GM21717 (cell line): Measurements from ENCODE around the gene PKD1.
"Not testable (repeated sequence)": the region's sequence is repeated elsewhere in the genome, so short reads cannot be mapped to it uniquely, and the experiment has no call there.

Experiments used
- ATAC-seq: cut with Tn5 transposase; IDR thresholded peaks from one replicate; pipeline ENCODE4 v1.9.1; 2021; ENCODE audit warnings: mild to moderate bottlenecking, moderate library complexity; ENCODE audit not compliant: unreplicated experiment

PKD1 gene

GRCh38 chr16:2126161-2126743 is 9.4 kb downstream of the PKD1 start:
- not testable (repeated sequence) for ATAC-seq

GRCh38 chr16:2125609-2126008 is 10.1 kb downstream of the PKD1 start:
- ATAC-seq = not testable (repeated sequence)

- ATAC-seq = not testable (repeated sequence)
Measured at GRCh38 chr16:2124694-2125444, 10.8 kb downstream of the PKD1 start.

- ATAC-seq = not testable (repeated sequence)
Measured at GRCh38 chr16:2124377-2124693, 11.4 kb downstream of the PKD1 start.

- not testable (repeated sequence) for ATAC-seq
Measured at GRCh38 chr16:2123706-2124376, 11.9 kb downstream of the PKD1 start.

GRCh38 chr16:2122934-2123683 is 12.6 kb downstream of the PKD1 start:
- ATAC-seq = not testable (repeated sequence)

GRCh38 chr16:2122429-2122828 is 13.3 kb downstream of the PKD1 start:
- no peak for ATAC-seq

GRCh38 chr16:2121853-2122252 is 13.8 kb downstream of the PKD1 start:
- ATAC-seq = no peak

GRCh38 chr16:2121325-2121724 is 14.4 kb downstream of the PKD1 start:
- ATAC-seq = not testable (repeated sequence)

GRCh38 chr16:2117960-2118722 is 17.6 kb downstream of the PKD1 start:
- not testable (repeated sequence) for ATAC-seq

GRCh38 chr16:2117341-2117740 is 18.4 kb downstream of the PKD1 start:
- not testable (repeated sequence) for ATAC-seq

GRCh38 chr16:2116428-2116827 is 19.3 kb downstream of the PKD1 start:
- not testable (repeated sequence) for ATAC-seq

- ATAC-seq = no peak
Measured at GRCh38 chr16:2115591-2115973, 20.1 kb downstream of the PKD1 start.

- not testable (repeated sequence) for ATAC-seq
Measured at GRCh38 chr16:2114885-2115590, 20.7 kb downstream of the PKD1 start.

- ATAC-seq = not testable (repeated sequence)
Measured at GRCh38 chr16:2114225-2114624, 21.5 kb downstream of the PKD1 start.

GRCh38 chr16:2112539-2113106 is 23.1 kb downstream of the PKD1 start:
- ATAC-seq = not testable (repeated sequence)

- not testable (repeated sequence) for ATAC-seq
Measured at GRCh38 chr16:2111412-2112335, 24.0 kb downstream of the PKD1 start.

GRCh38 chr16:2111009-2111353 is 24.7 kb downstream of the PKD1 start:
- ATAC-seq = not testable (repeated sequence)
